H1 (cell line): Measurements from ENCODE around the gene AXIN2. TPM values are rescaled to one million over a fixed set of nuclear protein-coding genes. Genes with fewer than 3 reads are reported as not detected.

ENCODE experiments used
- CTCF ChIA-PET: fragments of 300-600 bp; sonication (Branson Sonifier 250); formaldehyde crosslinking; loops from one replicate; lab custom pipeline; 2021; ENCODE audit not compliant: partially characterized antibody; lab: Charles Lee
- POLR2A ChIA-PET: fragments of 300-600 bp; sonication (Branson Sonifier 250); formaldehyde crosslinking; loops from one replicate; lab custom pipeline; 2021; ENCODE audit warnings: inconsistent platforms; ENCODE audit not compliant: partially characterized antibody; lab: Charles Lee
- DNase-seq, 2 experiments: peaks; one replicate each; pipeline versions ENCODE4 v3.0.0 to v3.0.0-alpha.2; 2010 to 2022; ENCODE audit warnings: low spot score in 2 of 2, low read depth in 1 of 2, mixed read lengths in 1 of 2
- FAIRE-seq: peaks from 2 replicates; lab custom pipeline; 2011; peaks lifted over from hg19 to GRCh38; lab: Jason Lieb, UNC
- H2AFZ ChIP-seq: 2 replicates; pipeline ENCODE4 v1.8.1; 2012; ENCODE audit warnings: low read length, inconsistent platforms
- H2AK5ac ChIP-seq: 2 replicates; pipeline ENCODE4 v1.6.1; 2013; ENCODE audit warnings: low read depth, low read length
- H2BK120ac ChIP-seq: replicated peaks from 2 replicates; pipeline ENCODE3; 2013; ENCODE audit warnings: low read depth, low read length, inconsistent platforms
- H2BK12ac ChIP-seq: 2 replicates; pipeline ENCODE4 v1.6.1; 2013; ENCODE audit warnings: low read depth, low read length
- H2BK15ac ChIP-seq: 2 replicates; pipeline ENCODE4 v1.6.1; 2013; ENCODE audit warnings: low read length
- H2BK20ac ChIP-seq: 2 replicates; pipeline ENCODE4 v1.6.1; 2013; ENCODE audit warnings: low read length
- H2BK5ac ChIP-seq: 2 replicates; pipeline ENCODE4 v1.6.1; 2013; ENCODE audit warnings: low read depth, low read length
- H3K14ac ChIP-seq: 2 replicates; pipeline ENCODE4 v1.6.1; 2013; ENCODE audit warnings: inconsistent platforms; ENCODE audit not compliant: insufficient read length
- H3K18ac ChIP-seq: 2 replicates; pipeline ENCODE4 v1.6.1; 2013; ENCODE audit warnings: low read length; ENCODE audit errors: extremely low read depth
- H3K23ac ChIP-seq: 2 replicates; pipeline ENCODE4 v1.6.1; 2013; ENCODE audit warnings: inconsistent platforms; ENCODE audit not compliant: insufficient read length
- H3K23me2 ChIP-seq: 2 replicates; pipeline ENCODE4 v1.6.1; 2013; ENCODE audit warnings: low read depth, low read length
- H3K27ac ChIP-seq: 2 replicates; pipeline ENCODE4 v1.6.1; 2011; ENCODE audit warnings: low read depth, low read length, inconsistent platforms
- H3K27me3 ChIP-seq, 4 experiments: replicated peaks in 1 of 4; 1 replicate in 1 of 4; 2 replicates in 3 of 4; pipeline versions ENCODE4 v1.6.1 to v1.8.1; 2011 to 2013; ENCODE audit warnings: low read length in 3 of 4, mild to moderate bottlenecking in 3 of 4, inconsistent platforms in 2 of 4, mixed read lengths in 2 of 4, moderate library complexity in 1 of 4; ENCODE audit not compliant: control insufficient read depth in 3 of 4, insufficient read depth in 3 of 4; ENCODE audit errors: extremely low read depth in 1 of 4
- H3K36me3 ChIP-seq, 4 experiments: 2 replicates each; pipeline versions ENCODE4 v1.6.1 to v1.8.1; 2011 to 2013; ENCODE audit warnings: mild to moderate bottlenecking in 4 of 4, low read length in 3 of 4, moderate library complexity in 2 of 4, control low read depth in 1 of 4, inconsistent platforms in 1 of 4; ENCODE audit not compliant: insufficient read depth in 4 of 4, control insufficient read depth in 2 of 4
- H3K4ac ChIP-seq: replicated peaks from 2 replicates; pipeline ENCODE3; 2013; ENCODE audit warnings: low read length, low read depth, mixed read lengths, inconsistent platforms; ENCODE audit not compliant: insufficient read length
- H3K4me1 ChIP-seq, 4 experiments: replicated peaks in 1 of 4; 1 replicate in 1 of 4; 2 replicates in 3 of 4; pipeline versions ENCODE4 v1.6.1 to v1.8.1; 2011 to 2013; ENCODE audit warnings: low read length in 3 of 4, inconsistent platforms in 2 of 4, mixed read lengths in 1 of 4; ENCODE audit not compliant: insufficient read depth in 4 of 4, control insufficient read depth in 3 of 4
- H3K4me2 ChIP-seq, 2 experiments: 2 replicates each; pipeline versions ENCODE4 v1.6.1 to v1.8.1; 2011 to 2013; ENCODE audit warnings: low read depth in 2 of 2, low read length in 2 of 2, control low read depth in 1 of 2, inconsistent platforms in 1 of 2, mild to moderate bottlenecking in 1 of 2; ENCODE audit not compliant: insufficient read depth in 1 of 2
- H3K4me3 ChIP-seq, 4 experiments: fragments of 200-600, 300-600 bp in 1 of 4; sonication (generic), shearing (Covaris generic), sonication (Bioruptor Twin) in 1 of 4; 2 replicates each; pipeline versions ENCODE4 v1.5.1 to v1.8.1; 2011 to 2016; ENCODE audit warnings: low read length in 4 of 4, low read depth in 3 of 4, control low read depth in 2 of 4, inconsistent platforms in 2 of 4, mild to moderate bottlenecking in 2 of 4, mixed read lengths in 1 of 4, moderate library complexity in 1 of 4; ENCODE audit not compliant: insufficient read depth in 2 of 4; ENCODE audit errors: extremely low read depth in 1 of 4
- H3K56ac ChIP-seq: replicated peaks from 2 replicates; pipeline ENCODE3; 2013; ENCODE audit warnings: low read depth, mild to moderate bottlenecking, mixed read lengths, low read length, inconsistent platforms; ENCODE audit not compliant: insufficient read length
- H3K79me1 ChIP-seq: 2 replicates; pipeline ENCODE4 v1.6.1; 2013; ENCODE audit warnings: low read depth, low read length, control low read depth
- H3K79me2 ChIP-seq, 2 experiments: 2 replicates each; pipeline versions ENCODE4 v1.6.1 to v1.8.1; 2012 to 2013; ENCODE audit warnings: low read length in 2 of 2, mild to moderate bottlenecking in 2 of 2, inconsistent platforms in 1 of 2; ENCODE audit not compliant: insufficient read depth in 2 of 2, control insufficient read depth in 1 of 2
- H3K9ac ChIP-seq, 4 experiments: replicated peaks in 1 of 4; 1 replicate in 1 of 4; 2 replicates in 3 of 4; pipeline versions ENCODE4 v1.6.1 to v1.8.1; 2011 to 2013; ENCODE audit warnings: low read depth in 3 of 4, low read length in 3 of 4, control low read depth in 2 of 4, mild to moderate bottlenecking in 2 of 4, moderate library complexity in 2 of 4, inconsistent platforms in 1 of 4; ENCODE audit errors: extremely low read depth in 1 of 4
- H3K9me3 ChIP-seq, 2 experiments: 2 replicates each; pipeline versions ENCODE4 v1.6.1 to v1.8.1; 2012 to 2013; ENCODE audit warnings: mild to moderate bottlenecking in 2 of 2, moderate library complexity in 2 of 2, control low read depth in 1 of 2, inconsistent platforms in 1 of 2, low read depth in 1 of 2, low read length in 1 of 2, mixed read lengths in 1 of 2; ENCODE audit not compliant: insufficient read depth in 2 of 2
- H4K20me1 ChIP-seq, 2 experiments: replicated peaks in 1 of 2; 2 replicates each; pipeline versions ENCODE3 to v1.8.1; 2011 to 2013; ENCODE audit warnings: inconsistent platforms in 2 of 2, low read length in 2 of 2, mild to moderate bottlenecking in 1 of 2; ENCODE audit not compliant: insufficient read depth in 2 of 2, control insufficient read depth in 1 of 2
- H4K5ac ChIP-seq: 2 replicates; pipeline ENCODE4 v1.6.1; 2013; ENCODE audit warnings: low read length, low read depth, mixed read lengths, inconsistent platforms; ENCODE audit not compliant: insufficient read length
- H4K8ac ChIP-seq: 2 replicates; pipeline ENCODE4 v1.8.0; 2013; ENCODE audit warnings: mild to moderate bottlenecking, moderate library complexity, low read length, inconsistent platforms; ENCODE audit not compliant: insufficient read depth; ENCODE audit errors: extremely low read depth
- H4K91ac ChIP-seq: replicated peaks from 2 replicates; pipeline ENCODE3; 2013; ENCODE audit warnings: low read length, mixed read lengths, inconsistent platforms; ENCODE audit not compliant: insufficient read length
- CBX5 ChIP-seq: fragments of 300-800, 300-1000 bp; sonication (generic); IDR thresholded peaks from 2 replicates; pipeline ENCODE4 v1.7.1; 2016; ENCODE audit warnings: antibody characterized with exemption, low read length, low read depth
- EGR1 ChIP-seq: IDR thresholded peaks from 2 replicates; pipeline ENCODE4 v1.6.1; 2011; ENCODE audit warnings: low read depth, low read length, borderline replicate concordance
- HDAC2 ChIP-seq, 2 experiments: fragments of 300-600 bp in 1 of 2; sonication (generic) in 1 of 2; IDR thresholded peaks; 2 replicates each; pipeline ENCODE4 v1.6.1; 2011 to 2012; ENCODE audit warnings: low read depth in 2 of 2, low read length in 2 of 2, mild to moderate bottlenecking in 2 of 2, moderate library complexity in 2 of 2, borderline replicate concordance in 1 of 2, inconsistent platforms in 1 of 2
- NANOG ChIP-seq: IDR thresholded peaks from 2 replicates; pipeline ENCODE4 v1.6.1; 2011; ENCODE audit warnings: low read length, low read depth, mild to moderate bottlenecking, inconsistent platforms; ENCODE audit not compliant: insufficient read depth, poor library complexity, severe bottlenecking
- RAD21 ChIP-seq, 2 experiments: IDR thresholded peaks in 1 of 2; conservative IDR thresholded peaks in 1 of 2; 2 replicates each; pipeline ENCODE4 v1.6.1; 2011; ENCODE audit warnings: low read depth in 2 of 2, low read length in 2 of 2, improper control_type of control experiment in 1 of 2, inconsistent platforms in 1 of 2, mild to moderate bottlenecking in 1 of 2, moderate library complexity in 1 of 2
- SIN3A ChIP-seq, 2 experiments: IDR thresholded peaks in 1 of 2; conservative IDR thresholded peaks in 1 of 2; 2 replicates each; pipeline ENCODE4 v1.6.1; 2011 to 2012; ENCODE audit warnings: low read length in 2 of 2, improper control_type of control experiment in 1 of 2, low read depth in 1 of 2, mild to moderate bottlenecking in 1 of 2
- TAF7 ChIP-seq: optimal IDR thresholded peaks from 2 replicates; pipeline ENCODE3; 2011; ENCODE audit warnings: low read depth, mild to moderate bottlenecking, inconsistent platforms, low read length, moderate library complexity, borderline replicate concordance
- YY1 ChIP-seq: IDR thresholded peaks from 2 replicates; pipeline ENCODE4 v1.6.1; 2011; ENCODE audit warnings: low read depth, mild to moderate bottlenecking, low read length
- WGBS, 2 experiments: shearing (Covaris generic) in 1 of 2; methylation state at CpG; one replicate each; pipeline versions ENCODE4 v1.1.6 to v1.1.7; 2013 to 2015; ENCODE audit warnings: low lambda C conversion rate in 2 of 2, mixed read lengths in 2 of 2, inconsistent platforms in 1 of 2, low coverage in 1 of 2, missing lambda C conversion rate in 1 of 2; ENCODE audit not compliant: insufficient replicate concordance in 2 of 2, insufficient coverage in 1 of 2, insufficient read length in 1 of 2; ENCODE audit errors: extremely low coverage in 1 of 2, missing lambda C conversion rate in 1 of 2; 5-methylcytosine and 5-hydroxymethylcytosine counted together
- polyA plus RNA-seq, 7 experiments: library from polyadenylated mRNA; depleted of rRNA in 3 of 7; stranded (reverse) in 5 of 7; unstranded in 2 of 7; fragments of >200 nt in 5 of 7; fragments of 200-250 nt in 2 of 7; gene quantifications; 1 replicate in 5 of 7; 2 replicates in 1 of 7; 4 replicates in 1 of 7; pipeline versions ENCODE4 v1.2.1 to v1.2.3, GENCODE V29; 2011 to 2013; ENCODE audit warnings: missing spikeins in 2 of 7, mixed read lengths in 2 of 7
- total RNA-seq: library from RNA; stranded (reverse); fragmentation: NEBNext Ultra II Directional; extraction: Animal tissue kit (Norgen Biotek cat#: 25700); gene quantifications from 2 replicates; pipeline ENCODE4 v1.2.1, GENCODE V29; 2021

AXIN2 gene
- total and polyA plus RNA-seq, 2 of the 8 experiments (the other 6 are each of a cell fraction or from before 2014, with no cell fraction given), result 17.7 to 33.4 TPM

GRCh38 chr17:65583921-65584603 lies 22.6 kb upstream of the AXIN2 start:
- CTCF ChIA-PET, result interaction anchor here (0.9 to 1.4 kb wide), 3 partner anchors 27 to 287 kb away, joined by 3 read pairs; no protein-coding TSS in a partner anchor
- FAIRE-seq, result no peak

More at GRCh38 chr17:65583921-65584603, 22.6 kb upstream of the AXIN2 start:
- Histone ChIP-seq H3K56ac (no peak overlapping the region), H3K79me1 (no peaks in the 10 kb centered on the region), H2AFZ (no peak overlapping the region), H3K23ac (no peak overlapping the region), H4K20me1 (no peaks in the 10 kb centered on the region), H3K9me3 (no peaks in the 10 kb centered on the region), H3K23me2 (no peaks in the 10 kb centered on the region), H3K79me2 (no peaks in the 10 kb centered on the region), H3K9ac (no peak overlapping the region), H3K14ac (no peak overlapping the region), H3K27me3 (no peaks in the 10 kb centered on the region), H2BK15ac (no peak overlapping the region; the same call in 1 of the 2 replicates), H4K8ac (no peak overlapping the region), H4K91ac (peak overlapping the region; percentile 18), H3K27ac (no peak overlapping the region), H2AK5ac (no peak overlapping the region), H3K18ac (no peak overlapping the region), H3K4me3 (no peak overlapping the region), H3K36me3 (no peaks in the 10 kb centered on the region), H2BK120ac (no peak overlapping the region), H3K4me1 (peaks cover 0 to 9% (median 6%) of the 10 kb centered on the region in 4 experiments; a peak in 4 of 7 replicates), H3K4ac (no peak overlapping the region), H2BK5ac (no peak overlapping the region), H3K4me2 (no peak overlapping the region), H2BK12ac (no peak overlapping the region), H2BK20ac (peak overlapping the region; percentile 56; the same call in 1 of the 2 replicates), H4K5ac (no peak overlapping the region)
- no peak for DNase-seq
- POLR2A ChIA-PET, result interaction anchor here (0.7 to 1.1 kb wide), 2 partner anchors 11 kb away, joined by 3 to 5 read pairs; no protein-coding TSS in a partner anchor
- 93% methylated on average over 10 of the region's 10 CpGs; no CpG with 5 or more reads in 1 of the 2 experiments for WGBS, 2 experiments
- TF ChIP-seq RAD21 (IDR thresholded peaks at IDR 0.05 in 1 of 2, conservative IDR thresholded peaks at IDR 0.05 in 1 of 2; ENCODE audit: low read depth in 2 of 2, low read length in 2 of 2) (no peak), HDAC2 (IDR thresholded peaks at IDR 0.05; ENCODE audit: borderline replicate concordance in 1 of 2, low read depth in 2 of 2, low read length in 2 of 2) (no peak), TAF7 (no peak), SIN3A (conservative IDR thresholded peaks at IDR 0.05 in 1 of 2, IDR thresholded peaks at IDR 0.05 in 1 of 2; ENCODE audit: low read depth in 1 of 2, low read length in 2 of 2) (no peak), YY1 (no peak), CBX5 (no peak), EGR1 (no peak), NANOG (no peak)
